HuH-7.5 (cell line): ENCODE results near the gene CACNA1D.
"Not testable (repeated sequence)": the region's sequence is repeated elsewhere in the genome, so short reads cannot be mapped to it uniquely, and the experiment has no call there.

Experiments used
- DNase-seq: peaks from one replicate; pipeline ENCODE4 v3.0.0; 2011; ENCODE audit warnings: low spot score

CACNA1D gene

GRCh38 chr3:53530205-53530604 lies 35.8 kb downstream of the CACNA1D start:
- DNase-seq: no peak

GRCh38 chr3:53531749-53532148 lies 37.3 kb downstream of the CACNA1D start:
- DNase-seq: no peak

- DNase-seq: no peak
These were observed 39.1 kb downstream of the CACNA1D start for GRCh38 chr3:53533472-53533871.

- DNase-seq: no peak
These were observed 39.8 kb downstream of the CACNA1D start for GRCh38 chr3:53534216-53534615.

- DNase-seq: no peak
These were observed 40.4 kb downstream of the CACNA1D start for GRCh38 chr3:53534676-53535400.

GRCh38 chr3:53536282-53536681 lies 41.9 kb downstream of the CACNA1D start:
- DNase-seq: no peak

- DNase-seq: no peak
These were observed 49.9 kb downstream of the CACNA1D start for GRCh38 chr3:53544357-53544756.

GRCh38 chr3:53545310-53545995 lies 51.0 kb downstream of the CACNA1D start:
- no peak for DNase-seq

GRCh38 chr3:53545996-53546359 lies 51.6 kb downstream of the CACNA1D start:
- DNase-seq: no peak

- no peak for DNase-seq
These were observed 52.9 kb downstream of the CACNA1D start for GRCh38 chr3:53547327-53547726.

GRCh38 chr3:53550005-53550620 lies 55.7 kb downstream of the CACNA1D start:
- no peak for DNase-seq

GRCh38 chr3:53551324-53551723 lies 56.9 kb downstream of the CACNA1D start:
- no peak for DNase-seq

GRCh38 chr3:53552730-53553129 lies 58.3 kb downstream of the CACNA1D start:
- DNase-seq: no peak

- DNase-seq: no peak
These were observed 58.8 kb downstream of the CACNA1D start for GRCh38 chr3:53553200-53553599.

- no peak for DNase-seq
These were observed 60.2 kb downstream of the CACNA1D start for GRCh38 chr3:53554559-53555067.

GRCh38 chr3:53555068-53555588 lies 60.7 kb downstream of the CACNA1D start:
- no peak for DNase-seq

GRCh38 chr3:53566461-53567145 lies 72.2 kb downstream of the CACNA1D start:
- no peak for DNase-seq

GRCh38 chr3:53570081-53570480 lies 75.7 kb downstream of the CACNA1D start:
- no peak for DNase-seq

GRCh38 chr3:53570709-53571108 lies 76.3 kb downstream of the CACNA1D start:
- no peak for DNase-seq

- no peak for DNase-seq
These were observed 76.9 kb downstream of the CACNA1D start for GRCh38 chr3:53571264-53571663.

GRCh38 chr3:53572184-53572583 lies 77.8 kb downstream of the CACNA1D start:
- not testable (repeated sequence) for DNase-seq

GRCh38 chr3:53577506-53577905 lies 83.1 kb downstream of the CACNA1D start:
- no peak for DNase-seq
